Mucosa of stomach (tissue), 1 donor: ENCODE measurements around the gene SLC25A26.

Experiments used
- H3K27me3 ChIP-seq: one replicate; pipeline ENCODE4 v1.7.0; 2013; ENCODE audit warnings: mild to moderate bottlenecking, low read length; ENCODE audit not compliant: control insufficient read depth, insufficient read depth
- H3K36me3 ChIP-seq: one replicate; pipeline ENCODE4 v1.7.0; 2013; ENCODE audit warnings: low read length; ENCODE audit not compliant: control insufficient read depth, insufficient read depth
- H3K4me1 ChIP-seq: one replicate; pipeline ENCODE4 v1.7.0; 2013; ENCODE audit warnings: mild to moderate bottlenecking, low read length; ENCODE audit not compliant: control insufficient read depth, insufficient read depth
- H3K4me3 ChIP-seq: one replicate; pipeline ENCODE4 v1.7.0; 2013; ENCODE audit warnings: low read length
- H3K9ac ChIP-seq: one replicate; pipeline ENCODE4 v1.7.0; 2013; ENCODE audit warnings: mild to moderate bottlenecking, low read length, moderate library complexity
- H3K9me3 ChIP-seq: one replicate; pipeline ENCODE4 v1.7.0; 2013; ENCODE audit warnings: mild to moderate bottlenecking, low read length, moderate library complexity; ENCODE audit not compliant: control insufficient read depth
- donor health status: Pancreatic carcinoma.

SLC25A26 gene

DNA sequence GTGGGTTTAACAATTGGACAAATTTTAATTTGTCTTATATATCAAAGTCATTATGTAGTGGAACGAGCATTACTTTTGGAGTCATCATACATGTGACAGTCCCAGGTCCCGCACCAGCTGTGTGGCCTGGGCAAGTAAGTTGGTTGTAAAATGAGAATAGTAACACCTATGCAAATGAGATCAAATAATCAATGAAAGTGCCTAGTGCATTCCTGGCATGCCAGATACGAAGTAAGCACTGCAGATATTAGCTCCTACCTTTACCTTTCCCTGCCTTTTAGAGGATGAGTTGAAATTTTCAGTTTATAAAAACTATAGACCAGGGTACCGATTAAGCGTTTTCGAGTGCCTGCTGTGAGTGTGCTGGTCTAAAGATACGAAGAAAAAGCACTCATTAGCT is 145.9 kb downstream of the SLC25A26 start:
- H3K9me3 ChIP-seq, result no peaks in the 10 kb centered on the region
- H3K36me3 ChIP-seq, result no peaks in the 10 kb centered on the region
- no peaks in the 10 kb centered on the region for H3K4me1 ChIP-seq
- H3K4me3 ChIP-seq, result no peak overlapping the region
- no peaks in the 10 kb centered on the region for H3K27me3 ChIP-seq
- no peak overlapping the region for H3K9ac ChIP-seq

- Histone ChIP-seq H3K9me3 (no peaks in the 10 kb centered on the region), H3K4me1 (no peaks in the 10 kb centered on the region), H3K9ac (no peak overlapping the region), H3K27me3 (no peaks in the 10 kb centered on the region), H3K36me3 (no peaks in the 10 kb centered on the region), H3K4me3 (no peak overlapping the region)
Observed at GRCh38 chr3:66367979-66368378, 147.2 kb downstream of the SLC25A26 start.

- no peaks in the 10 kb centered on the region for H3K9me3 ChIP-seq
- H3K9ac ChIP-seq, result no peak overlapping the region
- H3K4me1 ChIP-seq, result no peaks in the 10 kb centered on the region
- no peaks in the 10 kb centered on the region for H3K27me3 ChIP-seq
- H3K4me3 ChIP-seq, result no peak overlapping the region
- no peaks in the 10 kb centered on the region for H3K36me3 ChIP-seq
Observed at GRCh38 chr3:66370179-66370578, 149.4 kb downstream of the SLC25A26 start.

DNA sequence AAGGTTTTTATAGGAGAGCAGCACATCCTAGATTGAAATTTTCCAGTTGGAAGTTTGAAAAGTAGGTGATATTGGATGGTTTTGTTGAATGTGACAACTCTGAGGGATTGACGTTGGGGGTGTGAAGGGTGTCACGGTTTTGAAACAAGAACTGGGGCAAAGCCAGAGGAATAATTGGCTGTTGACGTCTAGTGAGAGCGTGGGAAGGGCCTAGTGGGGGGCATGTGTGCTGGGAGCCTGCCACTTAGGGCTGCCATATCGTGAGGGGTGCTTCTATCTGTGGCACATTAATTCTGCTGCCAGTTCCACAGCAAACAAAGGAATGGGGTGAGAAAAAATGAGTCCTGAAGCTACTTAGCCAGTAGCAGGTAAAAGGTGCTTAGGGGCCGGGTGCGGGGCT is 150.6 kb downstream of the SLC25A26 start:
- no peak overlapping the region for H3K9ac ChIP-seq
- no peaks in the 10 kb centered on the region for H3K27me3 ChIP-seq
- H3K9me3 ChIP-seq, result no peaks in the 10 kb centered on the region
- no peak overlapping the region for H3K4me3 ChIP-seq
- no peaks in the 10 kb centered on the region for H3K36me3 ChIP-seq
- H3K4me1 ChIP-seq, result peaks cover 2% of the 10 kb centered on the region

DNA sequence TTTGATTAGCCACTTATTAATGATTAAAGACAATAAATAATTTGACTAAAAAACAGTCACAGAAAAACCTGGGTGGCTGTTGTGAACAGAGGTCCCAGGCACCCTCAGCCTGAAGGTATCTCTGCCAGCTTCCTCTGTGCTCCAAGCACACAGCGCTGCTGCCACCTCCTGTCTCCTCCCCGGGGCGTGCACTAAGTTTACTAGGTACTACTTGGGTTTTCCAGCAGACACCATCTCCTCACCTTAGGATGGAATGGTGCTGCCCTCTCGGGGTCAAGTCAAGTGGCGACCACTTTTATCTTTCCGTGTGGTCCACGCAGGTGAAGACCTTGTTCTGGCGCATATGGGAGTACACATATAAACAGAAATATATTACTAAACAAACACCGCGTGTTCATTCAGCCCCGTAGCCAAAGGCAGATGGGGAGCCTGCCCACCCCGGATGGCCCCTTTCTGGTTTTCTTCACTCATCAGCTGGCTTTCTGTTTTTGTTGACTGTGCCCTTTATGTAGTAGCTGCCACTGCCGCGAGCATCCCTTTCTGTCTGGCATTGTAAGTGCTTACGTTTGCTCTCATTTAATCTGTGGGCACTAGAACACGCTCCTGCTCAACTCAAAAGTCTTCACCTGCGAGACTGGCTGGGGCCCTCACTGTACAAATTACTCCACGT is 152.0 kb downstream of the SLC25A26 start:
- H3K4me1 ChIP-seq, result peaks cover 12% of the 10 kb centered on the region
- H3K9me3 ChIP-seq, result no peaks in the 10 kb centered on the region
- no peak overlapping the region for H3K9ac ChIP-seq
- no peaks in the 10 kb centered on the region for H3K27me3 ChIP-seq
- H3K4me3 ChIP-seq, result no peak overlapping the region
- no peaks in the 10 kb centered on the region for H3K36me3 ChIP-seq

DNA sequence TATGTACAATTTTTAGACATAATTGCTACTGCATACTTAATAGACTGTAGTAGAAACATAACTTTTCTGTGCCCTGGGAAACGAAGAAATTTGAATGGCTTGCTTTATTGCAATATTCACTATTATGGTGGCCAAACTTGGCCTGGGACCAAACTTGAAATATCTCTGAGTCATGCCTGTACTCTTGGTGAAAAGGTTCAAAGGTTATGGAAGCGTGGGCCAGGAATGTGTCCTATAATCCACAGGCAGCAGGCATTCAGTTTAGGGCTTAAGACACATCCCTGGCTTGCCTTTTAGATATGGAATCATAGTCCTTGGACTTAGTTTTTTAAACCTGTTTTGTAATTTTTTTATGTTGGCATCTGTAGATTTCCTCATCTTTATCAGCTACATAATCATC is 155.8 kb downstream of the SLC25A26 start:
- peaks cover 6% of the 10 kb centered on the region for H3K36me3 ChIP-seq
- H3K9me3 ChIP-seq, result no peaks in the 10 kb centered on the region
- peaks cover 12% of the 10 kb centered on the region for H3K4me1 ChIP-seq
- H3K27me3 ChIP-seq, result no peaks in the 10 kb centered on the region
- H3K4me3 ChIP-seq, result no peak overlapping the region
- no peak overlapping the region for H3K9ac ChIP-seq

- Histone ChIP-seq H3K4me3 (no peak overlapping the region), H3K36me3 (peaks cover 10% of the 10 kb centered on the region), H3K27me3 (no peaks in the 10 kb centered on the region), H3K9me3 (no peaks in the 10 kb centered on the region), H3K9ac (no peak overlapping the region), H3K4me1 (peaks cover 12% of the 10 kb centered on the region)
Observed at GRCh38 chr3:66377800-66378199, 157.0 kb downstream of the SLC25A26 start.

GRCh38 chr3:66378256-66378655 is 157.5 kb downstream of the SLC25A26 start:
- H3K36me3 ChIP-seq, result peaks cover 10% of the 10 kb centered on the region
- H3K27me3 ChIP-seq, result no peaks in the 10 kb centered on the region
- no peaks in the 10 kb centered on the region for H3K9me3 ChIP-seq
- H3K9ac ChIP-seq, result no peak overlapping the region
- peaks cover 12% of the 10 kb centered on the region for H3K4me1 ChIP-seq
- no peak overlapping the region for H3K4me3 ChIP-seq

- Histone ChIP-seq H3K9me3 (no peaks in the 10 kb centered on the region), H3K27me3 (no peaks in the 10 kb centered on the region), H3K4me1 (peaks cover 12% of the 10 kb centered on the region), H3K36me3 (peaks cover 15% of the 10 kb centered on the region), H3K9ac (no peak overlapping the region), H3K4me3 (no peak overlapping the region)
Observed at GRCh38 chr3:66379565-66379964, 158.8 kb downstream of the SLC25A26 start.

GRCh38 chr3:66380200-66380932 is 159.6 kb downstream of the SLC25A26 start:
- Histone ChIP-seq H3K9ac (no peak overlapping the region), H3K27me3 (no peaks in the 10 kb centered on the region), H3K36me3 (peaks cover 19% of the 10 kb centered on the region), H3K4me1 (peaks cover 12% of the 10 kb centered on the region), H3K9me3 (no peaks in the 10 kb centered on the region), H3K4me3 (no peak overlapping the region)

DNA sequence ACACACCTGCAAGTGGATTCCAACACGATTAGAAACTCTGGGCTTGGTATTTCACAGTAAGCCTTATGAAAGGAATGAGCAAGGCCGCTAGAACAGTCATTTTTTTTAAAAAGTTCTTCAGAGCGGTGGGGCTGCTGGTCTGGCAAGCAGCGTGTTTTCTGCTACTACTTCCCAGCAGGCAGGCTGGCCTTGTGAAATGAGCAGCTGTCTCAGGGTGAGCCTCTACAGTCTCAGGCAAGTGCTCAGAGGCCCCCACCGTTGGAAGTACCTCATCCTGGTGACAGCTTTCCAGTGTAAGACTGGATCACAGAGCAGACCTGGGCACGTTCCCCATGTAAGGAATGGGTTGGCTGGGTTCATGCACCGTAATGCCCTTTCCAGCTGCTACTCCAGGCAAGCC is 160.8 kb downstream of the SLC25A26 start:
- H3K9me3 ChIP-seq, result no peaks in the 10 kb centered on the region
- H3K4me3 ChIP-seq, result no peak overlapping the region
- no peak overlapping the region for H3K9ac ChIP-seq
- peaks cover 30% of the 10 kb centered on the region for H3K36me3 ChIP-seq
- H3K27me3 ChIP-seq, result no peaks in the 10 kb centered on the region
- H3K4me1 ChIP-seq, result peaks cover 7% of the 10 kb centered on the region

DNA sequence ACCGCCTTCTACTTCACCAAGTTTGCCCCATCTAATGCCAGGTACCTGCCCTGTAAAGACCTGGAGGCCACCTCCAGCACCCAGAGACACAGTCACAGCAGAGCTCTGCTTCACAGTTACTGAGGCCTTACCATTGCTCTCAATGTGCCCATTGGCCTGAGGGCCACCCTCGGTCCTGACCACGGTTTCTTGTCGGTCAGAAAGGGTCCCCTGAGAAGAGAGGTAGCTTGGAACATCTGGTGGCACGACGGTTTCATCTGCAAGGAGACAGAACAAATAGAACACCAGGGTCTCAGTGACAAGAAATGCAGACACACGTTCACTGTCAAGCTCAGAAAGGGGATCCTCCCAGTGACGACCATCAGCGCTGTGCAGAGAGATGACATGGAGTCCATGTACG is 161.3 kb downstream of the SLC25A26 start:
- Histone ChIP-seq H3K4me1 (peaks cover 2% of the 10 kb centered on the region), H3K4me3 (no peak overlapping the region), H3K9ac (no peak overlapping the region), H3K9me3 (no peaks in the 10 kb centered on the region), H3K27me3 (no peaks in the 10 kb centered on the region), H3K36me3 (peaks cover 30% of the 10 kb centered on the region)
